HG03457 (cell line): ENCODE results near the gene NFKB2.

ENCODE experiments used
- ATAC-seq: cut with Tn5 transposase; IDR thresholded peaks from one replicate; pipeline ENCODE4 v1.9.1; 2021; ENCODE audit warnings: moderate number of reproducible peaks; ENCODE audit not compliant: unreplicated experiment

Gene NFKB2

GRCh38 chr10:102395400-102396316 lies at the start of gene NFKB2:
NFKB2 (plus strand) TSS chr10:102395705; CDS start chr10:102395960, 255 bp downstream.
- peak; percentile 21 for ATAC-seq

GRCh38 chr10:102347236-102347828 lies 48.2 kb upstream of the NFKB2 start:
- no peak for ATAC-seq

- no peak for ATAC-seq
Observed at GRCh38 chr10:102352066-102352715, 43.3 kb upstream of the NFKB2 start.

DNA sequence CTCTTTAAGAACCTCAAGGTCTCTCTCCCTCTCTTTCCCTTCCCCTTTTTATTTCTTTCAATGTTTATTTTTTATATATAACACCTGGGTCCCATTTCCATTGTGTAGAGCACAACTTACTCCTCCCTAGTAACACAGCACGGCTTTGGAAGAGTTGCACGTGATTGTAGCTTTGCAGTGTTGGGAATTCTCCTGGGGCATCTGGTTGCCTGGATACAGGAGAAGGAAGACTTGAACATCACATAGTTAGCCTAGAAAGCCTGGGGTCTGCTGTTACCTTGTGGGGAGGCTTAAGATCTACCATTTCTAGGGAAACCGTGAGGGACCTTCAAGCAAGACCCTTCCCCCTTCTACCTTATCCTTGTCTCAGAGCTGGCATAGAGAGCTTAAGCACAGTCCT lies 41.1 kb upstream of the NFKB2 start:
- ATAC-seq: no peak

- no peak for ATAC-seq
Observed at GRCh38 chr10:102358712-102359382, 36.7 kb upstream of the NFKB2 start.

DNA sequence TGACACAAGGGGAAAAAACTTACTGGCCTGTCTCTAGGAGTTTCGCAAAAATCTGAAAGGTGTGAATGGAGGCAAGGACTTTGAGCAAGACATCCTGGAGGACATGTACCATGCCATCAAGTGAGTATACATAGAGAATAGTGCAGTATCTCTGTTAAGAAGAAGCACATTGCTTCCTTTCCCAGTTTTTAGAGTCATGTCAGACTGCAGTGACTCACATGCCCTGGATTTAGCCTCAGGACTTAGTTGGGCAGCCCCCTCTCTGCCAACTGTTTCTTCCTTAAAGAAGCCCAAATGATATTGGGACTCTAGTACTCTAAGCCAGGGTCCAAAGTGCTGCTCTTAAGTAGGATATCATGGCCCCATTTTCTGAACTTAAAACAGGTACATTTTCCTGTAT lies 28.1 kb upstream of the NFKB2 start:
- ATAC-seq: no peak

GRCh38 chr10:102368077-102368476 lies 27.4 kb upstream of the NFKB2 start:
- no peak for ATAC-seq

DNA sequence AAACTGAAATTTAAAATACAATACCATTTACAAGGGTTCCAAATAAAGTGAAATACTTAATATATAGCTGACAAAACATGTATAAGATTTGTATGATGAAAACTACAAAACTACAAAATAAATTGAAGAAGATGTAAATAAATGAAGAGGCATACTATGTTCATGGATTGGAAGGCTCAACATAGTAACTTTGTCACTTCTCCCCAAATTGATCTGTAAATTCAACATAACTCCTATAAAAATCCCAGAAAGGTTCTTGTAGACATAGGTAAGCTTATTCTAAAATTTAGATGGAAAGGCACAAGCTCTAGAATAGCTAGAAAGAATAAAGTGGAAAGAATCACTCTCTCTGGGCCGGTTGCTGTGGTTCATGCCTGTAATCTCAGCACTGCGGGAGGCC lies 24.2 kb upstream of the NFKB2 start:
- no peak for ATAC-seq

- ATAC-seq: no peak
Observed at GRCh38 chr10:102375250-102375649, 20.3 kb upstream of the NFKB2 start.

GRCh38 chr10:102375867-102376266 lies 19.6 kb upstream of the NFKB2 start:
- no peak for ATAC-seq

- ATAC-seq: no peak
Observed at GRCh38 chr10:102376901-102377300, 18.6 kb upstream of the NFKB2 start.

- no peak for ATAC-seq
Observed at GRCh38 chr10:102379383-102379782, 16.1 kb upstream of the NFKB2 start.

DNA sequence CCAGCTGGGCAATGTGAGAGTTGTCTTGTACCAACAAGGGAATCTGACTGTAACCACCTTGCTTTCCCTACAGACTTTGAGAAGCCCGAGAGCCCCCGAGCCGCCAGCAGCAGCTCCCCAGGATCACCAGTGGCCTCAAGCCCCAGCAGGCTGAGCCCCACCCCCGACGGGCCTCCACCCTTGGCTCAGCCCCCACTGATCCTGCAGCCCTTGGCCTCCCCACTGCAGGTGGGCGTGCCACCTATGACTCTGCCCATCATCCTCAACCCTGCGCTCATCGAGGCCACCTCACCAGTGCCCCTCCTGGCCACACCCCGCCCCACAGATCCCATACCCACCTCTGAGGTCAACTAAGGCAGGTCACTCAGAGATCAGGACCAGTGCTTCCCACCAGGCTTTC lies 13.5 kb upstream of the NFKB2 start:
- no peak for ATAC-seq

- ATAC-seq: no peak
Observed at GRCh38 chr10:102382871-102383270, 12.6 kb upstream of the NFKB2 start.

GRCh38 chr10:102384053-102384452 lies 11.5 kb upstream of the NFKB2 start:
- ATAC-seq: no peak

DNA sequence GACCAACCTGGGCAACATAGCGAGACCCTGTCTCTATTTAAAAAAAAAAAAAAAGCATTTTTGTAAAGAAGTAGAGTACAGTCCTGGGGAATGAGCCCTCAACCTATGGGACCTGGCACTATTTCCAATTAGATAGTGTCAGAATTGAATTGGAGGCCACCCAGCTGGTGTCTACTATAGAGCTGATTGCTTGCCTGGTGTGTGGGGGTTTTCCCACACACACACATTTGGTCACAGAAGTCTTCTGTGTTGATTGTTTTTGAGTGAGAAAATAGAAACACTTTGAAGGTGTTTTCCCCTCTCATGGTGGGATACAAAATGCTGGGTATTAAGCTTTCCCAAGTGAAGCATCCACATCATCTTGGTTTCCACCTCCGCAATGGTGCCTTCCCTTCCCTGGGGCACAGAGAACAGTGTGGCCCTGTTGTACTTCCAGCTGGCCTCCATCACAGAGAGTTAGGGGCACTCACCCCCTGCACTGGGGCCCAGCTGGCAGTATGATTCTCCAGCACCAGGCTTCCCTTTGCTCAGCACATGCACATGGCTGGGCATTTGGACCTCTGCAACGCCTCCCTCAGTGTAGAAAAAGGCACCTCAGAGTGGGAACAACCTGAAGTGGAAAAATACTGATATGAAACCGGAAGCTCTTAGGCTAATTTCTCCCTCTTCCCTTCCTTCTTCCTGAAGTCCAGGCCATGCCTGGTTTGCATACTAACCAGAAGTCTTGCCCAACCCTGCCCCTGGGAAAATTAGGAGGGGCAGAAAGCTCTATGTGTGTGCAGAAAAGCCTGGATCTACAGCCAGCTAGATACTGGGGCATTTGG lies 10.7 kb upstream of the NFKB2 start:
- ATAC-seq: no peak

- ATAC-seq: no peak
Observed at GRCh38 chr10:102389894-102390293, 5.6 kb upstream of the NFKB2 start.

GRCh38 chr10:102392306-102392705 lies 3.2 kb upstream of the NFKB2 start:
- ATAC-seq: no peak

- ATAC-seq: no peak
Observed at GRCh38 chr10:102393411-102394078, 2.0 kb upstream of the NFKB2 start.
